ENCODE results near the gene FETUB.

Gene FETUB, protein sequence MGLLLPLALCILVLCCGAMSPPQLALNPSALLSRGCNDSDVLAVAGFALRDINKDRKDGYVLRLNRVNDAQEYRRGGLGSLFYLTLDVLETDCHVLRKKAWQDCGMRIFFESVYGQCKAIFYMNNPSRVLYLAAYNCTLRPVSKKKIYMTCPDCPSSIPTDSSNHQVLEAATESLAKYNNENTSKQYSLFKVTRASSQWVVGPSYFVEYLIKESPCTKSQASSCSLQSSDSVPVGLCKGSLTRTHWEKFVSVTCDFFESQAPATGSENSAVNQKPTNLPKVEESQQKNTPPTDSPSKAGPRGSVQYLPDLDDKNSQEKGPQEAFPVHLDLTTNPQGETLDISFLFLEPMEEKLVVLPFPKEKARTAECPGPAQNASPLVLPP

DNA sequence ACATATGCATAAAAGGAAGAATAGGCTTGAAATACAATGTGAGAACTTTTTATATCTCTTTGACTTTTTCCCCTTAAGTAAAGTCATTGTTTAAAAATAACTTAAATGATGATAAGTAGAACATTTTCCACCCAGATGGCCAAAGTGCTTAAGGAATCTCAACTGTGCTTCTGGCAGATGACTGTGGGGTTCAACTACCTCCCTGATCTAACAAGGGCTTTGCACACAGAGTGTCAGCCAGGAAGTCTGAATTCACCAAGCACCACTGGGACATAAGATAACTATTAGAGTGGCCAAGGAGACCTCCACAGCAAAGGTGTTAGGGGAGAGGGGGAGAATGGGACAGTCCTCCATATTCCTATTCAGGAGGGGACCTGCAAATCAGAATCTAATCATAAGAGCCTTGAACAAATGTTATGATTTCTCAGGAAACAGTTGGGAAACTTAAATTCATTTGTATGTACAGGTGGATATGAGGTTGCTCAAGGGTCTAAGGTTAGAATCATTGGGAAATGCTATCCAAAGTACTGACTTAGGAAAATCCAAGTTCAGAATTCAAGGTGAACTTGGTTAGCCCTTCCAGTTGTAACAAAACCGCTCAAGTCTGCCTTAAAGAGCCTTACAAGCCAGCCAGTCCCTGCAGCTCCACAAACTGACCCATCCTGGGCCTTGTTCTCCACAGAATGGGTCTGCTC lies at the start of gene FETUB:
Gene FETUB, plus strand, starts transcription at position 622 of the 695 bp plus-strand sequence. Its CDS starts 62 bp downstream, at position 684.
- no peak for DNase-seq (ENCODE audit: low read depth)

DNA sequence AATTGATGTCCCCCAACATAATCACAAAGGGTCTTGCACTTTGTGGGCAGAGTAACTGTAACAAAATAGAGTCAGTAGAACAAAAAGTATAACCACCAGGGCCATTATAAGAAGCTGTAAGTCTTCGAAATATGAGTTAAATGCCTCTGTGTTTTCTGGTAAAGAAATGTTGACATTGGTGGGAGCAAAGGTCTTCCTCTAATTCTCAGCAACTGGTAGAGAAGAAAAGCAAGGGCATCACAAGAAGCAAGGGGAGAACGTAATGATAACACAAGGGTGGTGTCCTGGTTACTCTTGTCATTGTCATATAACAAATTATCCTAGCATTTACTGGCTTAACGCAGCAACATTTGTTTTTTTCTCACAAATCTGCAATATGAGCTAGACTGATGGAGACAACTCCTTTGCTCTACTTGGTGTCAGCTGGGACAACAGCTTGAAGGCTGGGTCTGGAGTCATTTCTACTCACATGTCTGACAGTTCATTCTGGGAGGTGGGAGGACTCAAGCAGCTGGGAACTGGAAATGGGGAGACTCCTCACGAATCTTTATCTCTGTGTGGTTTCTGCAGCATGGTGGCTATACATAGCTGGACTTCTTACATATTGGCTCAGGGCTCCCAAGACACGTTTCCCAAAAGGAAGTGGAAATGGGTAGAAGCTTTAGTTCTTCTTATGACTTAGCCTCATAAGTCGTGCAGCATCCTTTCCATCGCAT lies 49.5 kb upstream of the FETUB start:
- DNase-seq (ENCODE audit: low read depth), result no peak

DNA sequence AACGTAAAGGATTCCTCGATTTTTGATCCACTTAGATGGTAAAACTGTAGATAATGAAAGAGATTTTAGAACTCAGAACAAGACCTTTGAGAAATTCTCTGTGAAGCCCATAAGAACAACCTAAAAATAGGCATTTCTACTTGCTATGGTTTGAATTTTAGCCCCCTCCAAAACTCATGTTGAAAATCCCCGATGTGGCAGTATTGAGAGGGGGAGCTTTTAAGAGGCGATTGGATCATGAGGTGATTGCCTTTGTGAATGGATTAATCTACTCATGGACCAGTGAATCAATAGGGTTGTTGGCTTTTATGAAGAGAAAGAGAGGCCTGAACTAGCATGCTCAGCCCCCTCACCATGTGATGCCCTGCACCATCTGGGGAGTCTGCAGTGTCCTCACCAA lies 47.5 kb upstream of the FETUB start:
- DNase-seq (ENCODE audit: low read depth), result no peak

DNA sequence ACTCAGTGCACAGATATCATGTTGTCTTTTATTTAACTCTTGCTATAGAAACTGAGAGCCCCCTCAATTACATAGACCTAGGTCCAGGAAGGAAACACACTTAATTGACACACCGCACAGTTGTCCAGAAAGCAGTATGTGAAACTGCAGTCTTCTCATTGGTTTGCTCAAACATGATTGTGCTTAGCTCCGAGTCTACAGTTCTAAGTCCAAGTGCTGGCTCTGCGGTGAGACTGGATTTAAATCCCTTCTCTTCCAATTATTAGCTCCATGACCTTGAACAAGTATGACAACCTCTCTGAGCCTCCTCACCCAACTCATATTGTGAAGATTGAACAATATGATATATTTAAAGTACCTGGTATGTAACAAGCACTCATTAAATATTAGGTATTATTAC lies 46.3 kb upstream of the FETUB start:
- no peak for DNase-seq (ENCODE audit: low read depth)

DNA sequence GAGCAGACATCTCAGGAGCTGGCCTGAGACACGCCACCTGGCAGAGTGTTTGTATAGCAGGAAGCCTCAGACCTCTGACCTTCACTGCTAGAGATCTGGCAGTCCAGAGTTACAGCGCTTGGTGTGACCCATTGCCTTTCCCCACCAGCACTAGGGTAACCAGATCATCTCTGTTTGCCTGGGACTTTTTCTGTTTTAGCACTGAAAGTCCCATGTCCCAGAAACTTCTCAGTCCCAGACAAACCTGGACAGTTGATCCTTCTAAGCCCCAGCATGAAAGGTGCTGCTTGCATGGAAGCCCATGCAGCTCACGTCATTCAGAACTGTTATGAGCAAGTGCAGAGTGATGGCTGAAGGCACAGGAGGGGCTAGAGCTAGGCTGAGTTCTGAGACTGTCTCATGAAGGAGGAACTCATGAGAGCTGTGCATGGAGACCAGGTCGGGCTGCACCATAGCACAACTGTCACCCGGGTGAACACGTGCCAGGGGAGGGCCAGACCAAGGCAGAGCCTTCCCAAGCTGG lies 45.5 kb upstream of the FETUB start:
- no peak for DNase-seq (ENCODE audit: low read depth)

DNA sequence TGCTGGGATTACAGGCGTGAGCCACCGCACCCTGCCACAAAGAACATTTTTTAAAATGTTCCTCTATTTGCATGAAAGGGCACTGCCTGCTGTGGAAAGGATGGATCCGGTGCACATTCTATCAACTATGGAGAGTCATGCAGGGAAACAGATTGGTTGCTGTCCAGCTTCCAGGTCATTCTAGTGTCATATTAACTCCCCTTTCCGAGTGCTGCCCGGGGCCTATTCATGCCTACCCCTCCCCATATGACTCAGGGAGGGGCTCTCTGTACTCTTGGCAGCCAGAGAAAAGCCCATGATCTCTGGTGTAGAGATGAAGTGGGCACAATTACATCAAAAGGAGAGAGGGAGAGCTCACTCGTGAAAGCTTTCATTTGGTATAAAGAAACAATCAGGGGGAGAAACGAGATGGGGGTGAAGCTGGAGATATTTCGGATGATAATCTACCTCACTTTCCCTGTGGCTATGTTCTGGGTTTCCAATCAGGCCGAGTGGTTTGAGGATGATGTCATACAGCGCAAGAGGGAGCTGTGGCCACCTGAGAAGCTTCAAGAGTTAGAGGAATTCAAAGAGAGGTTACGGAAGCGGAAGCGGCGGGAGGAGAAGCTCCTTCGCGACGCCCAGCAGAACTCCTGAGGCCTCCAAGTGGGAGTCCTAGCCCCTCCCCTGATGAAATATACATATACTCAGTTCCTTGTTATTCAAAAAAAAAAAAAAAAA lies 43.5 kb upstream of the FETUB start:
- DNase-seq (ENCODE audit: low read depth), result no peak

DNA sequence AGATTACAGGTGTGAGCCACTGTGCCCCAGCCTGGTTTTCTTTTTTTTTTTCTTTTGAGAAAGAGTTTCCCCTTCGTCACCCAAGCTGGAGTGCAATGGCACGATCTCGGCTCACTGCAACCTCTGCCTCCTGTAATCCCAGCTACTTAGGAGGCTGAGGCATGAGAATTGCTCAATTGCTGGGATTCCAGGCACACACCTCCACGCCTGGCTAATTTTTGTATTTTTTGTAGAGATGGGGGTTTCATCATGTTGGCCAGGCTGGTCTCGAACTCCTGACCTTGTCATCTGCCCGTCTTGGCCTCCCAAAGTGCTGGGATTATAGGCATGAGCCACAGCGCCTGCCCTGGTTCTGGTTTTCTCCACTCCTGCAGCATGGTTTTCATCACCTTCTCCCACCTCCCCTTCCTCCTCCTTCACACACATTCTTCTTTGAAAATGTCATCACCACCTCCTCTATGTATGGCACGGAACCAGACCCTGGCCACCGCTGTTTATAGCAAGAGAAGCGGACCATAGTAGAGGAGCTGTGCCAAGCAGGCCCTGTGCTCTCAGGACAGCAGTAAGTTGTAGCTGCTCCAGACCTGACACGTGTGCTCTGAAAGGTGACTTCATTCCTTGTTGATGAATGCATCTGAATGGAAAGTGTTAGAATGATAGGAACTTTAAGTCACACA lies 42.0 kb upstream of the FETUB start:
- DNase-seq (ENCODE audit: low read depth), result no peak

DNA sequence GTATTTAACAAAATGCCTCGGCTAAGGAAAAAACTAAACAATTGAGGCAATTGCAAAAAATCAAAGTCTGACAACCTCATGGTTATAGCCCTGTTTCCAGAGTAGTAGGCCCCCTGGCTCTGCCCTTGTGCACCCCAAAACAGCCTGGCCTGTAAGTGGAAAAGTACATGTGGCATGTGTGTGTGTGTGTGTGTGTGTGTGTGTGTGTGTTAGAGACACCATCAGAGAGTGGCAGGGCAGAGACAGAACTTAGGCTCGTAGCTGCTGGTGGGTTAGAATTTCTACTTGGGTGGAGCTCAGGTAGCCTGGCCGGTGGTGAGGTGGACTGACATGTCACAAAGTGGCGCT lies 41.4 kb upstream of the FETUB start:
- no peak for DNase-seq (ENCODE audit: low read depth)

DNA sequence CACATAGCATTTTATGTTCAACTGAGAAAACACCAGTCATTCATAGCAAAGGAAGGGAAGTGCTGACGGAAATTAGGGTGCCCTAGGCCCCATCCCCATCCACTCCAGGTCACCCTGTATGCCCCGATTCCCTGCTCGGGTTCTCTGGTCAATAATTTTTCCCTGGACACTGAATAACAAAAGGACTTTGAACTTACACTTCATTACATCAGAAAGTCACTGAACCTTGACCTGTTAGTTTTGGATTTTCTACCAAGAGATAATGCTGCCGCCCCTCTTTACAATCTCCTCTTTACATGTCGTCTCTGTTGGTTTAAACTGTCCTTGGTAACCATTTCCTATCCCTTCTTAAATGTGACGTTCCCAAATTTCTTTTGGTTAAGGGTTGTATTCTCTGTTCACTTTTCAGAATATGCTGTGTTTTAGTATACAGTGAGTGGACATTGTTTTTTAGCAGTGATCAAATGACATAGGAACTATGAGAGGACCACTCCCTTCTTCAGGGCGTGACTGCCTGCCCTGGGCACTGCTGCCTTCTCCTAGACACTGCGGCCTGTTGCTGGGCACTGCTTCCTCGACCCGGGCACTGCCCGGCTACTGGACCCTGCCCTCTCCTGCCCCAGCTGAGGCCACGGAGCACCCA lies 40.9 kb upstream of the FETUB start:
- DNase-seq (ENCODE audit: low read depth), result no peak

DNA sequence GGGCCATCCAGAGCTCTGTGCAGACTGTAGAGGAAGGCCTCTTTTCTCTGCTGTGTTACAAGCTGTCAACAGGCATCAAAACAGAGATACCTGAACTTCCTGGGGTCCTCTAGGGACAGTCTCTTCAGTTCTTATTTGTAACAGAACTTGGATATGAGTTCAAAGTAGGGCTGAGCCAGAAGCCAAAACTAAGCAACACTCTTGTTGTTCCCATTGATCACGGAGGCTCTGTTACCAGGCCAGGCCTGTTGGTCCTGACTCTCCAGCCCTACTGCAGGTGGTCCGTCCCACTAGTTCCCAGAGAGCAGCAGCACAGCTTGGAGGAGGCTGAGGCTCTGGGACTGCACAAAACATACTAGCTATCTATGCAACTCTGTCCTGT lies 40.4 kb upstream of the FETUB start:
- DNase-seq (ENCODE audit: low read depth), result no peak

DNA sequence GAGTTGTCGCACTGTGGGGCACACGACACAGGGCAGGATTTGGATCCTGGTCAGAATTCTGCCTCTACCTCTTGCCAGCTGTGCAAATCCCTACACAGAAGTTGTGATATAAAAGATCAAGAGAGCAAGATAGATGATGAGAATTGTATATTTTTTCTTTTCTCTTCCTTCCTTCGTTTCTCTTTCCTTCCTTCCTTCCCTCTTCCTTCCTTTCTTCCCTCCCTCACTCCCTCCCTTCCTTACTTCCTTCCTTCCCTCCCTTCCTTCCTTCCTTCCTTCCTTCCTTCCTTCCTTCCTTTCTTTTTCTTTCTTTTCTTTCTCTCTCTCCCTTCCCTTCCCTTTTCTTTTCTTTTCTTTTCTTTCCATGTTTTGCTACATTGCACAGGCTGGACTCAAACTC lies 39.3 kb upstream of the FETUB start:
- DNase-seq (ENCODE audit: low read depth), result no peak

DNA sequence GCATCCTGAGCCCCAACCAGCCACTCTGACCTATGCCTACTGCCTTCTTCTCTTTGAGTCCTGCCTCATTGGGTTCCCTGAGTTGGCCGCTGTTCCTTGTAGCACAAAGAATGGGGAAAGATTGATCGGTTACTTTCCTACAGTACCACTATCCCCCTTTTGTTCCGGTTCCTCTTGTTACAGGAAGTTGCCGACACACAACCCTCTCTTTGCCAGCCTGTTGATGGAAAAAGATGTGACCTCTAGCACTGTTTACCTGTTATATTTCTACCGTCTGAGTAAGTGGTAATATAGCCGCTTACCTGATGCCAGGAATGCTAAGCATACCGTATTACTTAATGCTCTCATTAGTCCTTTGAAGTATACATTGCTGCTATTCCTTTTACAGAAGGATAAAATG lies 37.0 kb upstream of the FETUB start:
- DNase-seq (ENCODE audit: low read depth), result no peak

DNA sequence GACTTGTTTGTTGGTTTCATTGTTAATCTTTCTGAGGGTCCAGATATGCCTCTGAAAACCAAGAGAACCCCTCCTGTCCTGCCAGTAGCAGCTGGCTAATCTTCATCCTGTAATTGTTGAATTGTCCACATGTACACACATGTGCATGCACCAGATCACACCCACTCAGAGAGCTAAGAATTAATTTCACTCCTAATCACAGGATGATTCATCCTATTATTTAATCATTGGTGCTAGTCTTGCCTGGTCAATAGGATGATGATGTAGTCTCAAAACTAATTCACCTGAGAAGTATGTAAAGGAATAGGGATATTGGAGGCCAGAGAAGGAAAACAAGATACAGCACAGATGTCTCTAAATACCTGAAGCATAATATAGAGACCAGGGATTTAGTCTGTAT lies 35.1 kb upstream of the FETUB start:
- no peak for DNase-seq (ENCODE audit: low read depth)

DNA sequence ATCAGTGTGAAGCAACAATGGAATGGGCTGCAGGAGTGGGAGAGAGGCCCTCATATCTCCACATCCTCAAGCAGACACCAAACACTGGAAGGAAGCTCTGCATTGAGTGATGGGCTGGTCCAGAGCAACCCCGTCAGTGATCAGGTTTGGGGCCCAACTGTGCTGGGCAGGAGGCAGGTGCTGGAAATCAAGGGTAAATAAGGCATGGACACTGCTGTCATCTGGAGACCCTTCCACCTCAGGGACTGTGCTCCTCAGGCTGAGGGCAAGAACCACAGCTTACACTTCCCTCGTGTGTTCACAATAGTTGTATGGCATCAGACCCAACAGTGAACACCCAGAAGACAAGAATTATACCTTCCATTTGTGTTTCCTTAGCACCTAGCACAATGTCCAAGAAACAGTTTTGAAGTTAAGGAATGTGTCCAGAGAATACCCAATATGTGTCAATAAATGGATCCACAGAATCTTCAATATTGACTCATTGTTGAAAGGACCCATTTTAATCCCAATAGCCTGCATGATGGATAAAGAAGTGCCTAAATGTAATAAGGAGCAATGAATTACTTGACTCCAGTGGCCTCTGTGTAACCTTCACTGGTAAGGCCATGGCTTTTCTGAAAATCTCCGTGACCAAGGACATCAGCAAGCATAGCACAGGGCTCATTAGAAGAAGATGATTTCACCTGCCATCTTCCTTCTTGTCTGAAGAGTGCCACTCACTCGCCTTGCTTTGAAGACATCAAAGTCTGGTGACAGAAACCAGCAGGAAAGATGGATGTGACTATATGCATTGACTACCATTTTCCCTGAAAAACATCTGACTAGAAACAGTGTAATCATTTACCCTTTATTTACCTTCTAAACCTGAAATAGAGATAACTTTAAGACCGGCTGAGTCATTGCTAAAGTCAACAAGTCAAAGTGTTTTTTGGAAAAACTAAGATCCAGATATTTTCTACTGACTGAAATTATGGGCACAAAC lies 34.3 kb upstream of the FETUB start:
- DNase-seq (ENCODE audit: low read depth), result no peak

DNA sequence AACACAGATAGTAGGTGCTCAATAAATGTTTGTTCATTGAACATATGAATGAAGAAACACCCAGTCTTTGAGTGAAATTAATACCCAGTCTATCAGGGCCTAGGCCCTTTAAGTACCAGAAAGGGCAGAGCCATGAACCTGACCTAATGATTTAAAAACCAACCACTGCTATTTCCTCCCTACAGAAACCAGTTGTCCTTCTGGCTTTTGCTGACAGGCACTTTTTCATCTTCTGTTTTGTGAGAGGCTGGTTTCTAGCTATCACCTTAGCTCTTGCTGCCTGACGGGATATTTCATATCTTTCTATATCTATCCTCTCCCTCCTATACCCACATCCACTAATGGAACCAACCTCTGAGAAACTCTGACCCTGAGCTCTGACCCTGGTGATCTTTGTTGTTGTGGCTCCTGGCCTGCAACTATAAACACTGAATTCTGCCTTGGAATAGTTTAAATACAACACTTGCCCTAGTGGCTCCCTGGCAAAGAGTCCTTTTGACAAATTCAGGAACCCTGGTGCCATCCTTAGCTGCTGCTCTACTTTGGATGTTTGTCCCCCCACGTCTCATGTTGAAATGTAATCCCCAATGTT lies 31.5 kb upstream of the FETUB start:
- DNase-seq (ENCODE audit: low read depth), result no peak

DNA sequence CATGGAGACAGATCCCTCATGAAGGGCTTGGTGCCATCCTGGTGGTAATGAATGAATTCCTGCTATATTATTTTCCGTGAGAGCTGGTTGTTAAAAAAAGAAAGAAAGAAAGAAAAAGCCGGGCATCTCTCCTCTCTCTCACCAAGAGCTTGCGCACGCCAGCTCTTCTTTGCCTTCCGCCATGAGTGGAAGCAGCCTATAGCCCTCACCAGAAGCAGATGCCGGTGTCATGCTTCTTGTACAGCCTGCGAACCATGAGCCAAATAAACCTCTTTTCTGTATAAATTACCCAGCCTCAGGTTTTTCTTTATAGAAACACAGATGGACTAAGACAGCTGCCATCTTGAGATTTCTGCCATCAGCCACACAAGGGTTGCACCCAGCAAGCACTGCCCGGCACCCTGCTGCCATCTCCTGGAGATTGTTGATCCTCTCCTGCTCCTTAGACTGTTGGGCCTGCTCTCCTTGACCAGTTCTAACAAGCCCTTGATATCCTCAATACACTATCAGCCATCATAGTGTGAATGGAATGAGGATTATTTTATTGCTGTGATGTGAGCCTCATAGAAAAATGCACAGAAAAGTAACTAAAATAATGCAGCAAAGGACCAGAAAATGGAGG lies 30.8 kb upstream of the FETUB start:
- no peak for DNase-seq (ENCODE audit: low read depth)

DNA sequence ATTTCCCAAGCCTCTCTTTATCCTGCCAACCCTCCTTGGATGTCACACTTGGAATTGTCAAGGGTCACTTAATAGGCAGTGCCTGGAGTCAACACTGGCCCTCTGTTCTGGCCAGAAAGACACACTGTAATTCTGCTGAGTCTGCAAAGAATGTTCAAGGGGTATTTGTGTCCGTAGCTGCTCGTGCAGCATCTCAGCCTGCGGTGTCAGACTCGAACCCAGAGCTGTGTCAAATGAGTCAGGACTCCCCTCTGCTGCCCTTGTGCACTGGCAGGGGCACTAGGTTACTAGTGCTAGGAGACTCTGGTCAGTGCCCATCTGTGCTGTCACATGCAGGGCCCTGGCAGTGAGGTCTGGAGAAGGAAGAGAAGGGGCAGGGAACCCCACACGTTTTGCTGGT lies 28.1 kb upstream of the FETUB start:
- no peak for DNase-seq (ENCODE audit: low read depth)

DNA sequence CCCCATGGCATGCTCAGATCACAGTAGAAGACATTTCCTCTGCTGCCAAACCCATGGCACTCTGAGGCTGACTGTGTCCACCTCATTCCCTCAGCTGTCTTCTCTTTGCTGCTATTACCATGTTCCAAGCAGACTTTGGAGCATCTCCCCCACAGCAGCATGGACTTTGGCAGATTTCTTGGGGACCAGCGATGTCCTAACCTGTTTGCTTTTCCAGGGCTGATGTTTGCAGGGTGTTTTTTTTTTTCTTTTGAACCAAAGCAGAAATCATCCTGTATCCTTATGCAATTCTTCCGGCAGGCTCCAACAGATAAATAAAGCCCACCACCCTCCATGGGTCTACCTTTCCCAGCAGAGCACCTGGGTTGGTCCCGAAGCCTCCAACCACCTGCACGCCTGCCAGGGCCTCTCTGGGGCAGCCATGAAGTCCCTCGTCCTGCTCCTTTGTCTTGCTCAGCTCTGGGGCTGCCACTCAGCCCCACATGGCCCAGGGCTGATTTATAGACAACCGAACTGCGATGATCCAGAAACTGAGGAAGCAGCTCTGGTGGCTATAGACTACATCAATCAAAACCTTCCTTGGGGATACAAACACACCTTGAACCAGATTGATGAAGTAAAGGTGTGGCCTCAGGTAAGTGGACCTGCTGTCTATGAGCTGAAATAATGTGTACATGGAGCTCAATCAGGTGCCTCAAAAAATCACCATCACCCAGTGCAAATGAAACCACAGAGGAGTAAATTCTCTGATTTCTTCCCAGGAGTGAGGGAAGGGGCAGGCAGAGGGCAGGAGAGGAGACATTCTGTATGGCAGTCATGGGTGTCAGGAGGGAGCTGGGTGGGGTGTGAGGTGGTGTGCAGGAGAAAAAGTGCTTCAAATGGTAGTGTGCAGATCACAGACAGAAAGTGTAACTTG lies 27.2 kb upstream of the FETUB start, which contains the start of gene AHSG:
Gene AHSG, plus strand, starts transcription at position 340 of the 916 bp plus-strand sequence. Its CDS starts 82 bp downstream, at position 422.
- DNase-seq (ENCODE audit: low read depth), result no peak

Data from stimulated activated CD8-positive, alpha-beta memory T cell treated with anti-CD3 and anti-CD28 coated beads, Interleukin-7, amount 100 ng/mL, for 24 hours (primary cell).